Bronchial epithelial cell (primary cell): ENCODE measurements around the gene PRICKLE1. TPM values are rescaled to one million over a fixed set of nuclear protein-coding genes. Genes with fewer than 3 reads are reported as not detected.

Experiments
- DNase-seq: peaks from one replicate; pipeline ENCODE4 v3.0.0-alpha.2; 2010; ENCODE audit warnings: low read depth
- FAIRE-seq: peaks from 2 replicates; lab custom pipeline; 2011; peaks lifted over from hg19 to GRCh38; lab: Jason Lieb, UNC
- H3K27me3 ChIP-seq: 2 replicates; pipeline ENCODE4 v1.5.1; 2011; ENCODE audit warnings: low read length; ENCODE audit not compliant: control insufficient read depth, insufficient read depth
- H3K36me3 ChIP-seq: 2 replicates; pipeline ENCODE4 v1.5.1; 2011; ENCODE audit warnings: low read length; ENCODE audit not compliant: control insufficient read depth, insufficient read depth
- H3K4me3 ChIP-seq: 2 replicates; pipeline ENCODE4 v1.5.1; 2011; ENCODE audit warnings: mild to moderate bottlenecking, low read depth, low read length, control low read depth
- CTCF ChIP-seq: IDR thresholded peaks from 2 replicates; pipeline ENCODE4 v1.5.1; 2011; ENCODE audit warnings: mild to moderate bottlenecking, moderate library complexity, low read length, control low read depth, inconsistent platforms; ENCODE audit not compliant: insufficient read depth, severe bottlenecking
- total RNA-seq: library from RNA; depleted of rRNA; stranded (reverse); fragments of >200 nt; gene quantifications from 2 replicates; pipeline ENCODE4 v1.2.1, GENCODE V29; 2014

PRICKLE1 gene
- total RNA-seq, 1 donor from 2014 or later, result 1.1 TPM

GRCh38 chr12:42564556-42564955 is 25.0 kb downstream of the PRICKLE1 start:
- TF ChIP-seq CTCF, result no peak
- FAIRE-seq (no peak), DNase-seq (no peak)
- H3K4me3 ChIP-seq, result no peak overlapping the region
- H3K36me3 ChIP-seq, result no peaks in the 10 kb centered on the region
- H3K27me3 ChIP-seq, result no peaks in the 10 kb centered on the region

GRCh38 chr12:42560977-42561376 is 28.6 kb downstream of the PRICKLE1 start:
- no peaks in the 10 kb centered on the region for H3K36me3 ChIP-seq
- TF ChIP-seq CTCF, result no peak
- H3K27me3 ChIP-seq, result no peaks in the 10 kb centered on the region
- H3K4me3 ChIP-seq, result no peak overlapping the region
- no peak for FAIRE-seq
- DNase-seq, result no peak

- TF ChIP-seq CTCF, result no peak
- Histone ChIP-seq H3K36me3 (no peaks in the 10 kb centered on the region), H3K27me3 (no peaks in the 10 kb centered on the region), H3K4me3 (no peak overlapping the region)
- no peak for FAIRE-seq
- DNase-seq, result no peak
Observed at GRCh38 chr12:42557586-42558172, 31.9 kb downstream of the PRICKLE1 start.

GRCh38 chr12:42556917-42557316 is 32.6 kb downstream of the PRICKLE1 start:
- DNase-seq, result no peak

GRCh38 chr12:42552822-42553221 is 36.7 kb downstream of the PRICKLE1 start:
- Histone ChIP-seq H3K27me3 (no peaks in the 10 kb centered on the region), H3K36me3 (no peaks in the 10 kb centered on the region), H3K4me3 (no peak overlapping the region)
- TF ChIP-seq CTCF, result no peak
- DNase-seq (no peak), FAIRE-seq (no peak)

More at GRCh38 chr12:42556917-42557316, 32.6 kb downstream of the PRICKLE1 start:
- no peak overlapping the region for H3K4me3 ChIP-seq
- H3K27me3 ChIP-seq, result no peaks in the 10 kb centered on the region
- FAIRE-seq, result no peak
- TF ChIP-seq CTCF, result no peak
- no peaks in the 10 kb centered on the region for H3K36me3 ChIP-seq

GRCh38 chr12:42550800-42551199 is 38.7 kb downstream of the PRICKLE1 start:
- Histone ChIP-seq H3K27me3 (no peaks in the 10 kb centered on the region), H3K36me3 (no peaks in the 10 kb centered on the region), H3K4me3 (no peak overlapping the region)
- FAIRE-seq (no peak), DNase-seq (no peak)
- TF ChIP-seq CTCF, result no peak
